NCI-H446 (cell line): Measurements from ENCODE around the gene DST.

Source experiments
- DNase-seq, 2 experiments: peaks; one replicate each; lab custom pipeline; 2025; lab: John Stamatoyannopoulos, UW

DST gene

GRCh38 chr6:56537223-56537770, 105.4 kb downstream of the DST start:
- no peak for DNase-seq

DNA sequence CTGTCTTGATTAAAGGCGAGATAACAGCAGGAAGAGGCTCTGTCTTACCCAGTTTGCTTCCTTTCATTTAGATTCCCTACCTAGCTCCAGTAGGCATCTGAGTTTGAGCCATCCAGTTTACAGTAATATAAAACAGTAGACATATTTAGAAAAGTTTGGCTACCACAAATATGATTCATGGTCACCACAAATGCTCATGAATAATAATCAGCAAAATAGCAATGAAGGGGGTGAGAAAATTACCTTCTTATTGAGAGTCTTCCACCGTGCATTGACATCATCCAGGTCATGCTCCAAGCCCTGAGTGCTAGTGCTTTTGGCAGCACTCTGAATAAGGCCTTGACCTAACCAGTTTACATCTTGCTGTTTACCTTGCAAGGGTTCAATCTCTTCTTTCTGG, 106.2 kb downstream of the DST start:
- DNase-seq, result no peak

DNA sequence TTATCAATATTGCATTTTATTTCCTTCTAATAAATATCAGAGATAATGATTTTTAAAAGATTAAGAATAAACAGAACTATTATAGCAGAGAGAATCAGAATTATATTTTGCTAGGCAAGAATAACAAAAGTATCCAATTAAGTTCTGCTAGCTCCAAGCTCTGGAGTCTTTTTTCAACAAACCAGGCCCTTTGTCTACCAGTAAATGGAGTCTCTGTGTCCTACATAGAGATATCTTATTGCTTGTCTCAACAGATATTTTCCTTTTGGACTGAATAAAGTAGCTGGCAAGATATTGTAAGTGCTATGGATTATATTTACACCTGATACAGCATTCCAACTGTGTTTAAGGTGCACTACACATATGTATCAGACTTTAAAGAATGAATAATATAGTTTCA, 107.1 kb downstream of the DST start:
- DNase-seq, result no peak

GRCh38 chr6:56534680-56535419, 107.8 kb downstream of the DST start:
- DNase-seq, result no peak

DNA sequence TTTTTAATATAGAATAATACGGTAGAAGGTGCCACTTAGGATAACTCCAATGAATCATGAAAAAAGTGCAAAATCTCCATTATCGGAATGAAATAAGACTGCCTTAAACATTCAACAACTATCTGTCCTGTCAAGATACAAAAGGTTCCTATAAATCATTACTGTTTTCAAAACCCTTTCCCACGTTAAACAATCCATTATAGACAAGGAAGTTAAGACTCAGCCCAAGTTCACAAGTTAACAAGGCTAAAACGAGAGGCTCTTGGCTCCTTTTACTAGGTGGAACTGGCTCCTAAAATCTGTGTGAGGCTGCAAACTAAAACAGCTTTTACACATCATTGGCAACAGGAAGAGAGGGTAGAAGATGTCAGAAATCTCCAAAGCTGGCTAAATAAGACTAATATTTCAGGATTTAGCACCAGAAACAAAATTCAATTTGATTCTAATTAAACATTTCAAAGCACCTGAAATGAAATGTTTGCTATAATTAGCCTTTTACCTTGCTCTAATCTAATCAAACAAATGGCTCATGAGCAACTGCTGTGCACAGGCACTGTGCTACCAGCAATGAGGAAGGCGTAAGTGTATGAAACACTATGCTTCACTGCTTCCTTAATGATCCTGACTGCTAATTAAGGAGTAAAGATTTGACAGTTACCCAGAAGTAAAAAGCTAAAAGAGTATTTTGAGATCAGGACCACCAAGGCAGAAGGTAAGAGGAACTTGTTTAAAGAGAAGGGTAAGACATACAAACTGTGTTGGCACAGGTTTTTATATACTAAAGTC, 109.7 kb downstream of the DST start:
- DNase-seq, result no peak

- no peak for DNase-seq
These were observed 110.7 kb downstream of the DST start for GRCh38 chr6:56531839-56532595.

DNA sequence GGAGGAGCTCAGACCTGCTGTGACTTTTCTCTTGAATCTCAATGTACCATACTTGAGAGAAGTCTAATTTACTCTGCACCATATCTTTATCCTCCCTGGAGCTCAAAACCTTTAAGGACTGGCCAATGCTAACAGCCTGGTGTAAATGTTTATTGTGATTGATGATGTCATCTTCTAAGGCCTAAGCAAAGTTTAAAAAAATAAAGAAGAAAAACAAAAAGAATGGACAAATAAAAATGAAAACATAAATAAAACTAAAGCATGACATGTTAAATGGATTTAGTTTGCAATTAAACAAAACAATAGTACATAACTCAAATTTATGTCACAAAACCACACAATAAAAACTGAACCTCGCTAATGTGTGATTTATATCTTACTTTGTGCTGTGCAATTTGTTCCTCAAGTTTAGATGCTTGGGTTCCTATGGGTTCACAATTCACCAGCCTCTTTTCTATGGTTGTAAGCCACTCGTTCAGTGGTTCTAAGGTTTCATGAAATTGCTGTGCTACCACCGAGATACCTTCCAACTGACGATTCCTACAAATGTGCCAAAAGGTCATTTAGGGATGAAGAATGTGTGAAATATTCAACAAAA, 113.0 kb downstream of the DST start:
- no peak for DNase-seq

GRCh38 chr6:56528412-56528841, 114.3 kb downstream of the DST start:
- DNase-seq, result no peak

DNA sequence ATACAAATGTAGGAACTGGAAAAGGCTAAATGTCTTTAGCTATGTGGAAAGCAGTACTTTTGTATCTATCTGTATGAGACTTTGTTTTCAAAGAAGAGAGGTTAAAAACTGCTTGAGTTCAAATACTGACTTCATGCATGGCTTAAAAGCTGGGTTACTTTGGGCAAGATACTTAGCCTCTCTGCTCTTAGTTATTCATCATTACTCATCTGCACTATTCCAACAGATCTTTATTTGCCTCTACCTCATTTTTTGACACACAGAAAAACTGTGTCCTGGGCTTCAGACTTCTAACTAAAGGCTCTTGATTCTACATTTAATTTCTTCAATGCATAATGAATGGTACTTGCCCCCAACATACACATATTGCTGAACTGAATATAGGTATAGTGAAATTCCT, 114.8 kb downstream of the DST start:
- no peak for DNase-seq

GRCh38 chr6:56526860-56527544, 115.7 kb downstream of the DST start:
- DNase-seq, result no peak

GRCh38 chr6:56525974-56526789, 116.5 kb downstream of the DST start:
- peak in 1 of 2 experiments; percentile 10 for DNase-seq

DNA sequence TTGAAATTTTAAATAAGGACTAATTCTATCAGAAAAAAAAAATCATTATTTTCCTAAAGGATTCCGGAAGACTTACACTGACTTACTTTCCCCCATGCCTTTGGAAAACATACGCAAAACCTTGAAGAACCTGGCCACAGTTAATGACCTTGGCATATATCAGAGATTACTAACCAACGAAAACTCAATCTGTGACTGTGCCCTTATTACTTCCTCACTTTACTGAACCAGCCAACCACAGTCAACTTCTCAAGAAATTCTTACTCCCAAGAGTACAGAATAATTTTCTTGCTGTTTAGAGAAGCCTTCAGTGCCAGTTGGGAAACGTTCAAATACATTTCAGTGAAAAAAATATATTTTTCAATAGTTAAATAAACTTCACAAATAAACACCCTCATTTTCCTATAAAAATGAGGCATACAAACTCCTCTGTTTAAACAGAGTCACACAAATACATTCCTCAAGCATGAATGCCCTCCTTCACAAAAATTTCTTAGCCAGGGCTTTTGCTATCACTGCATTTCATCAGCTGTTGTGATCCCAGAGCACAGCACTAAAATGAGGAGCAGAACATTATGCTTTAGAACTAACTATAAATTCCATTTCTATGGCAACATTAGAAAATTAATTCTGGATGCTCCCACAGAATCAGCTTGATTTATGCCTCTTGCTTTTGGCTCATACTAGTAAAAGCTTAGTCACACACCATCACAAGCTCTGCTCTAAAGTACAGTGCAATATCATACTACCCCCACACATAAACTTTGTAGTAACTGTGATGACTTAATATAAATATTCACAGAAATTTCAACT, 117.6 kb downstream of the DST start:
- no peak for DNase-seq

DNA sequence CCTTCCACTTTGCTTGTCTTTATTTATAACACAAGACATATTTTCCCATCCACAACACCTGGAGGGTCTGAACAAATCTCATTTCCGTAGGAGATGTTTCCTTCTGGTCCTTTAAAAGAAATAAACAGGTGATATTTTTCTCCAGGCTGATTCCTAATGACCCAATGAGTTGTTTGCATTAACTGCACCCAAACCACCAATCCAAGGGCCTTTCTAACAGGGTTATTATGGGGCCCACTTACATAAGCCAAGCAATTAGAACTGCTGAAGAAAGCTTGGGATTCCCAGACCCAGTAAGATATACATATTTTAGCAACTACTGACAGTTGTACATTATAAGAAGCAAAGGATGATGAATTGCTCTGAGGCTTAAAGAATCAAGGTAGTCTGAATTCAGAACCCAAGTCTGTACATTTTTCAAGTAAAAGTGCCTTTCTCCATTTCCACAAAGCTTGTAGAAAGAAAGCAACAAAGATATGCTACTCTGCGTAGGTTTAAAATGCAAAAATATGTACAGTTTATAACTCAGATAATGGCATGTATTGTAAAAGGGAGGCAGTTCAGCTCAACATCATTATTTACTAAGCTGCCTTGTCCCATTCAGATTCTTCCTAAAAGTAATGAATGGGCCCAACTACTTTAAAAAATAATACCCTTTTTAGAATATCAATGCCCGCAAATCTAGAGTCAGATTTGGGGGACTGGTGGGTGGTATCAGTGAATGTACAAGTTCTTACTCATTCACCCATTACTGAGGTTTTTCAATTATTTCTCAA, 120.0 kb downstream of the DST start:
- no peak for DNase-seq

DNA sequence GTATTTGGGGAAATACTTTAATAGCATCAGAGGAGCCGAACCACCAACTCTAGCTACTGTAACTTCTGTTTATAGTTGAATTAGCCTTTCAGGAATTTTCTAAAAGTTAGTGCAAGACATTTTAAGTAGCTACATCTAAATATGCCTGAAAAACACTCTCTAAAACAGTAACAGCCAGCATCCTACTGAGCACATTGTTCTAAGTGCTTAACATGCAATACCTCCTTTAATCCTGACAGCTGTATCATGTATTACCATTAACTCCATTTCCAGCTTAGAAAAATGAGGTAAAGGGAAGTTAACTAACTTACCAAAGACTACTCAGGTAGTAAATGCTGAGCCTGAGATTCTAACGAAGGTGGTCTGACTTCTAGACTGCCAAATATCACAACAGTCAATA, 120.7 kb downstream of the DST start:
- DNase-seq, result no peak

- DNase-seq, result no peak
These were observed 121.2 kb downstream of the DST start for GRCh38 chr6:56521454-56521853.

- DNase-seq, result no peak
These were observed 122.5 kb downstream of the DST start for GRCh38 chr6:56520218-56520617.

DNA sequence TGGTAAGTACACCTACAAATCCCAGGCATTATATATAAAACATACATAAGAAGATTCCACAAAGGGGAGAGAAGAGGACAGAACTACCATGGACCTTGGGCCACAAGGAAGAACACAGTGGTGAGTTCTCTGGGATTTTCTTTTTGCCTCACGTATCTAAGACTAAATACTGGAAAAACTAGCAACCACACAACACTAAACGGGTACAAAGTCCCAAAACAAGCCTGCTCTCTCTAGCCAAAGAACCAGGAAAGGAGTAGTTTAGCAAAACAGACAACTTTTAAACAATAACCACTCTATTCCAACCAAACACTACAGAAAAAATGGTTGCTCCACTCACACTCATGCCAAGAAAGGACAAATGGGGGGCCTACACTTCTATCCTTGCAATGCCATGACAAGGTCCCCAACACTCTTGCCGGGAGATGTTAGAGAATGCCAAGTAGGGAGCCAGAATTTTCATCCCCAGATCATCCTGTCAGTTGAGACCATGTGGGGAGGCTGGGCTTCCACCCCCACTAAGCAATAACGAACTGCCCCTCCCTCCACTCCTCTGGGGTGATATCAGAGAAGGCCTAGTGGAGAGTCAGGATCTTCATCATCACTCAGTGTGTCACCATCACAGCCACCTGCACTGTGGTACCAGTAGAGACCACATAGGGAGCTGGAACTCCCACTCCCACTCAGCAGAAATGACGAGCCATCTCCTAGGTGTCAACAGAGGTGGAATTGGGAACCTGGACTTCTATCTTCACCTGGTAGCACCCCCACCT, 123.5 kb downstream of the DST start:
- no peak for DNase-seq

DNA sequence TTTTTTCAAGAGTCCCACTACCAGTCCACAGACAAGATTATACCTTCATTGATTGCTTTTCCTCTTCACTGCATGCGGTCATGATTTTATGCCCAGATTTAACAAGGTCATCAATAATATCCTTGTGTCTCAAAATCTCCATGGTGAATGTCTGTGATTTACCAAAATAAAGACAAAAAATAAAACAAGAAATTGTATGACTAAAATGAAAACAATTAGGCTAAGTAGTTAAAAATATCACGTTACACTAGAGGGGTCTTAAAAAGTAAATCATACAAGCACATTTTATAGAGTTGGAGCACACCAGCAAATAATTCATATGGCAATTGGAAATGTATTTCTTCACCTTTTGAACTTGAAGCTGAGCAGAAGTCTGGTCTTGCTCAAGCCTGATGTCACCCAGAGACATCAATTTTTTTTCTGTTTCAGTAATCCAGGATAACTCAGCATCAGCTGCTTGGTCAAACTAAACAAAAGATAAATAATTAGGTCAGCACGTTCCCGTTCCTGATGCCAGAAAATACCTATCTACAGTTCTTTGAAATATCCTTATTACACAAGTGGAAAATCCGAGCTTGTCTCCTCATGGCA, 125.4 kb downstream of the DST start:
- DNase-seq, result no peak
